DMS 273 (cell line): Measurements from ENCODE around the gene TOGARAM2.

Experiments used
- DNase-seq: peaks from one replicate; lab custom pipeline; 2025; ENCODE audit not compliant: unreplicated experiment; lab: John Stamatoyannopoulos, UW

TOGARAM2 gene

GRCh38 chr2:29052807-29053206, 71.7 kb downstream of the TOGARAM2 start:
- DNase-seq, result no peak

- no peak for DNase-seq
These were observed 72.1 kb downstream of the TOGARAM2 start for GRCh38 chr2:29053223-29053622.

- no peak for DNase-seq
These were observed 72.7 kb downstream of the TOGARAM2 start for GRCh38 chr2:29053670-29054400.

- DNase-seq, result no peak
These were observed 73.3 kb downstream of the TOGARAM2 start for GRCh38 chr2:29054430-29054829.

- no peak for DNase-seq
These were observed 74.5 kb downstream of the TOGARAM2 start for GRCh38 chr2:29055601-29056000.

- no peak for DNase-seq
These were observed 75.4 kb downstream of the TOGARAM2 start for GRCh38 chr2:29056452-29056851.

GRCh38 chr2:29057006-29057405, 75.9 kb downstream of the TOGARAM2 start:
- DNase-seq, result no peak

- DNase-seq, result no peak
These were observed 78.5 kb downstream of the TOGARAM2 start for GRCh38 chr2:29059624-29060023.

GRCh38 chr2:29060441-29060840, 79.3 kb downstream of the TOGARAM2 start:
- DNase-seq, result no peak

- no peak for DNase-seq
These were observed 80.1 kb downstream of the TOGARAM2 start for GRCh38 chr2:29061176-29061575.

- DNase-seq, result no peak
These were observed 80.5 kb downstream of the TOGARAM2 start for GRCh38 chr2:29061616-29062015.

- no peak for DNase-seq
These were observed 81.3 kb downstream of the TOGARAM2 start for GRCh38 chr2:29062371-29062770.

GRCh38 chr2:29063056-29063455, 82.0 kb downstream of the TOGARAM2 start:
- no peak for DNase-seq

GRCh38 chr2:29063646-29064345, 82.7 kb downstream of the TOGARAM2 start:
- no peak for DNase-seq

GRCh38 chr2:29064346-29064715, 83.2 kb downstream of the TOGARAM2 start:
- DNase-seq, result no peak

GRCh38 chr2:29064746-29065067, 83.6 kb downstream of the TOGARAM2 start:
- no peak for DNase-seq

- DNase-seq, result no peak
These were observed 84.1 kb downstream of the TOGARAM2 start for GRCh38 chr2:29065068-29065811.

- no peak for DNase-seq
These were observed 85.3 kb downstream of the TOGARAM2 start for GRCh38 chr2:29066271-29066860.

- no peak for DNase-seq
These were observed 86.0 kb downstream of the TOGARAM2 start for GRCh38 chr2:29066997-29067605.

- DNase-seq, result no peak
These were observed 87.4 kb downstream of the TOGARAM2 start for GRCh38 chr2:29068513-29068912.

GRCh38 chr2:29070526-29070925, 89.4 kb downstream of the TOGARAM2 start:
- no peak for DNase-seq
